Erythroblast (primary cell): Measurements from ENCODE around the gene ACAP3.

ENCODE experiments used
- GATA1 ChIP-seq: IDR thresholded peaks from 2 replicates; pipeline ENCODE4 v1.6.1; 2011; ENCODE audit warnings: low read depth, mild to moderate bottlenecking, control low read depth, low read length, moderate library complexity
- POLR2A ChIP-seq: IDR thresholded peaks from 2 replicates; pipeline ENCODE4 v1.6.1; 2011; ENCODE audit warnings: mild to moderate bottlenecking, low read length

GRCh38 chr1:1243807-1244191 lies 63.9 kb downstream of the ACAP3 start:
- TF ChIP-seq POLR2A (no peak), GATA1 (no peak)
